ENCODE measurements around the gene UBL4A. TPM values are rescaled to one million over a fixed set of nuclear protein-coding genes. Genes with fewer than 3 reads are reported as not detected.

Gene UBL4A
- total RNA-seq, 1 donor from 2014 or later, result 29.2 TPM

DNA sequence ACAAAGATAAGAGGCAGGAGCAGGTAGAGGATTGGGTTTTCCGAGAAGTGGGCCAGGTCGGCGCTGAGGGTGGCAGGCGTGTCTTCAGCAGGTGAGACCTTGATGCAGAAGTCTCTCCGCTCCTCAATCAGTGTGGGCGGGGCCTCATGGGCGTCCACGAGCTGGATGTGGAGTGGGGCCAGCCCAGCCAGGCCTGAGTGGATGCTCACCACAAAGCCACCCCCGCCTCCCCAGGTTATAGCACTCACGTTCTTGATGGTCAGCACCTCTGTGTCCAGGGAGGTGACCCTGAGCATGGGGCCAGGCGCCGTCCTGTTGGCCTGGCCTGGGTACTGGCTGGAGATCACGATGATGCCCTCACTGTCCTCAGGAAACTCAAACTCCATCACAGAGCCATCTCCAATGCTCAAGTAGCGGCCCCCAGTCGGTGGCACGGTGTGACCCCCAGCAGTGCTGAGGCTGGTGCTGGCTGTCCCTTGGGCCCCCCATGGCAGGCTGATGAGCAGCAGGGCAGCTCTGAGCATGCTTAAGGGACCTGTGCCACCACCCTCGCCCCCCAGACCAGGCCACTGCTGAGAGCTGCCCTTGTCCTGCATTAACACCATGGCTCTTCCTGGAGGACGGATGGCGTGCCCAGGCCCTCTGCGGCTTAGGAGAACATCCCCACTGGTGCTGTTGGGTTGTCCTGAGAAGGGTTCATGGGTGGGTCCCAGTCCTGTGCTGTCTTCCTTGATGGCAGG, 2.1 kb upstream of the UBL4A start:
- Mint-ChIP-seq H3K4me3 (no peak overlapping the region), H3K36me3 (peaks cover 6% of the 10 kb centered on the region), H3K4me1 (peaks cover 12% of the 10 kb centered on the region), H3K9me3 (peaks cover 2% of the 10 kb centered on the region), H3K27me3 (ENCODE audit: low read depth) (no peaks in the 10 kb centered on the region), H3K27ac (peak overlapping the region; percentile 25)
- TF ChIP-seq, protein P1, sequence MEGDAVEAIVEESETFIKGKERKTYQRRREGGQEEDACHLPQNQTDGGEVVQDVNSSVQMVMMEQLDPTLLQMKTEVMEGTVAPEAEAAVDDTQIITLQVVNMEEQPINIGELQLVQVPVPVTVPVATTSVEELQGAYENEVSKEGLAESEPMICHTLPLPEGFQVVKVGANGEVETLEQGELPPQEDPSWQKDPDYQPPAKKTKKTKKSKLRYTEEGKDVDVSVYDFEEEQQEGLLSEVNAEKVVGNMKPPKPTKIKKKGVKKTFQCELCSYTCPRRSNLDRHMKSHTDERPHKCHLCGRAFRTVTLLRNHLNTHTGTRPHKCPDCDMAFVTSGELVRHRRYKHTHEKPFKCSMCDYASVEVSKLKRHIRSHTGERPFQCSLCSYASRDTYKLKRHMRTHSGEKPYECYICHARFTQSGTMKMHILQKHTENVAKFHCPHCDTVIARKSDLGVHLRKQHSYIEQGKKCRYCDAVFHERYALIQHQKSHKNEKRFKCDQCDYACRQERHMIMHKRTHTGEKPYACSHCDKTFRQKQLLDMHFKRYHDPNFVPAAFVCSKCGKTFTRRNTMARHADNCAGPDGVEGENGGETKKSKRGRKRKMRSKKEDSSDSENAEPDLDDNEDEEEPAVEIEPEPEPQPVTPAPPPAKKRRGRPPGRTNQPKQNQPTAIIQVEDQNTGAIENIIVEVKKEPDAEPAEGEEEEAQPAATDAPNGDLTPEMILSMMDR (IDR thresholded peaks at IDR 0.05; ENCODE audit: unreplicated experiment), result no peak
- DNase-seq (ENCODE audit: low spot score in 2 of 2, unreplicated experiment in 2 of 2), result no peak

DNA sequence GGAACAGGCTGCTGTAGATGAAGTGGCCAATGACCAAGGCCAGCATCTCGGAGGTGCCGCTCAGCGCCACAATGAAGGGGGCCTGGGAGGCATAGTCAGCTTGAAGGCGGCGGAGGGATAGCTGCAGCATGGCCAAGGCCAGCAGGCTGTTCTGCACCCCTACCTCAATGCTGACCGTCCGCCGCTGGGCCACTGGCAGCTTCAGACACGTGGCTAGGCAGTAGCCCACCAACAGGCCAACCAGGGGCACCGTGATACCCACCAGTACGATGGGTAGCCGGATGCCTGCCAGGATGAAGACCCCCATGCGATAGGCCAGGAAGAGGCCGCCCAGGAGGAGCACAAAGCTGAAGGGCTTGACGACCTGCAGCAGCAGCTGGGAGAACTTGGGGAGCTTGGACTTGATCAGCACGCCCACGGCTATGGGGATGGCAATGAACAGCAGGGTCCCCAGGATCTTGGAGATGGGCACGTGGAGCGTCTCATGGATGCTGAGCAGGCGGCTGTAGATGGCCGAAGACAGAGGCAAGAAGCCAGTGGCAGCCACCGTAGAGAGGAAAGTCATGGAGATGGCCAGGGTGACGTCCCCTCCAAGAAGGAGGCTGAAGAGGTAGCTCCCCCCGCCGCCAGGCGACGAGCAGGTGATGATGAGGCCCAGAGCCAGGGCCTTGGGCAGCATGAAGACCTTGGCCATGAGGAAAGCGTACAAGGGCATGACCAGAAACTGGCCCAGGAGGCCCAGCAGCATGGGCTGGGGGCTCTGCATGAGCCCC, 1.3 kb upstream of the UBL4A start:
- no peak for DNase-seq (ENCODE audit: low spot score in 2 of 2, unreplicated experiment in 2 of 2)
- no peaks in the 10 kb centered on the region for H3K27me3 Mint-ChIP-seq (ENCODE audit: low read depth)
- H3K36me3 Mint-ChIP-seq, result peaks cover 6% of the 10 kb centered on the region
- H3K4me1 Mint-ChIP-seq, result peaks cover 12% of the 10 kb centered on the region
- H3K9me3 Mint-ChIP-seq, result peaks cover 4% of the 10 kb centered on the region
- H3K4me3 Mint-ChIP-seq, result peak overlapping the region; percentile 64
- TF ChIP-seq, protein P1 (IDR thresholded peaks at IDR 0.05; ENCODE audit: unreplicated experiment), result no peak
- H3K27ac Mint-ChIP-seq, result peak overlapping the region; percentile 94

DNA sequence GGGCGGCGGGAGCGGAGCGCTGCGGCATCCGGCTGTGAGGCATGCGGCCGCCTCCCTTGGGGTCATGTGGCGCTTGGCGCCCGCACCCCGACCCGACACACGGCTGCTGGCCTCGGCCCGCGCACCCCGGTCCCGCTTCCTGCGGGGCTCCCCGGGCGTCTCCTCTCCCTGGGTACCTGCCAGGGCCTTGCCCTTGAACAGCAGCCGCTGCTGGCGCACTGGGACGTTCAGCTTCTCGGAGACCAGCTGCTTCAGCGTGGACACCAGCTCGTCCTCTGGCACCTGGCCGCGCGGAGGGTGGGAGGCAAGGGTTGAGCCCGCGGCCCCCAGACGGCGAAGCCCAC, 391 bp downstream of the UBL4A start:
- Mint-ChIP-seq H3K27me3 (ENCODE audit: low read depth) (no peaks in the 10 kb centered on the region), H3K9me3 (peaks cover 4% of the 10 kb centered on the region), H3K36me3 (peaks cover 6% of the 10 kb centered on the region), H3K4me1 (peaks cover 12% of the 10 kb centered on the region), H3K27ac (no peak overlapping the region), H3K4me3 (peak overlapping the region; percentile 41)
- peak in 1 of 2 experiments; percentile 46 for DNase-seq (ENCODE audit: low spot score in 2 of 2, unreplicated experiment in 2 of 2)
- TF ChIP-seq, protein P1 (IDR thresholded peaks at IDR 0.05; ENCODE audit: unreplicated experiment), result no peak

DNA sequence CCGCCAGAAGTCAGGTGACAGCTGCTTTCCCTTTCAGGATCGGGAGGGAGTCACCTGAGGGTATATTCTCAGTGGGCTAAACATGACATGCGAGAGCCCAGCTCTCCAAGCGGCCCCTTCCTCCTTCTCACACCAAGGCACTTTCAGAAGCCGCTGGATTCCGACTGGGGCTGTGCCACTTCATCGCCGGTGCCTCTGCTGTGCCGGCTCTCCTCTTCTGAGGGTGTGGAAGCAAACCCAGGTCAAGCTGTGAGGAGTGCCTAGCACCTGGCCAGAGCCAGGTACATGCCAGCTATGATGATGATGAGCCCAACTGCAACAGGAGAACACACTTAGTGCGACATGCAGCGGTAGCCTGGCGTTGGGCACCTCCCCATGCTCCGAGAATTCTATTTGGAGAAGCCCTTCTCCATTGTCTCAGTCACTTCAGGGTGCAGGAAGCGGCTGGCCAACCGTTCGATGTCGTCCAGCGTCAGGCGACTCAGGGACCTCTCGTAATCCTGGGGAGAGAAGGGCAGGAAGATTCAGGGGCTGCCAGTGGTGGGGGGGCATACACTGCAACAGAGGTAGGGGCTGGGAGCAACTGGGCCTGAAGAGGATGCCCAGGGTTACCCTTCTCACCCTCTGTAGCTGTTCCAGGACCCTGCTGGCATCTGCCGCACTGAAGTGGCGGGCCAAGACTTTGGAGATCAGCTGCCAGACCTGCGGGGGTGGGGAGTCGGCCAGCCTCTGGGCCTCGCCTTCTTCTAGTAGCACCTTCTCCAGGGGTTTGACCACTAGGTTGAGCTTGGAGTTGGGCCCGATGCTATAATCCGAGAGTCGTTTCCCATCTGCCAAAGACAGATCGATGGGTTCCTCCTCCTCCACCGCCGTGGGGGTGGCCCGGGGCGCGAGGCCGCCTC, 1.0 kb downstream of the UBL4A start:
- H3K4me3 Mint-ChIP-seq, result peak overlapping the region; percentile 57
- TF ChIP-seq, protein P1 (IDR thresholded peaks at IDR 0.05; ENCODE audit: unreplicated experiment), result no peak
- H3K9me3 Mint-ChIP-seq, result peaks cover 4% of the 10 kb centered on the region
- peaks cover 12% of the 10 kb centered on the region for H3K4me1 Mint-ChIP-seq
- H3K36me3 Mint-ChIP-seq, result peaks cover 6% of the 10 kb centered on the region
- DNase-seq (ENCODE audit: low spot score in 2 of 2, unreplicated experiment in 2 of 2), result no peak
- H3K27me3 Mint-ChIP-seq (ENCODE audit: low read depth), result no peaks in the 10 kb centered on the region
- no peak overlapping the region for H3K27ac Mint-ChIP-seq

DNA sequence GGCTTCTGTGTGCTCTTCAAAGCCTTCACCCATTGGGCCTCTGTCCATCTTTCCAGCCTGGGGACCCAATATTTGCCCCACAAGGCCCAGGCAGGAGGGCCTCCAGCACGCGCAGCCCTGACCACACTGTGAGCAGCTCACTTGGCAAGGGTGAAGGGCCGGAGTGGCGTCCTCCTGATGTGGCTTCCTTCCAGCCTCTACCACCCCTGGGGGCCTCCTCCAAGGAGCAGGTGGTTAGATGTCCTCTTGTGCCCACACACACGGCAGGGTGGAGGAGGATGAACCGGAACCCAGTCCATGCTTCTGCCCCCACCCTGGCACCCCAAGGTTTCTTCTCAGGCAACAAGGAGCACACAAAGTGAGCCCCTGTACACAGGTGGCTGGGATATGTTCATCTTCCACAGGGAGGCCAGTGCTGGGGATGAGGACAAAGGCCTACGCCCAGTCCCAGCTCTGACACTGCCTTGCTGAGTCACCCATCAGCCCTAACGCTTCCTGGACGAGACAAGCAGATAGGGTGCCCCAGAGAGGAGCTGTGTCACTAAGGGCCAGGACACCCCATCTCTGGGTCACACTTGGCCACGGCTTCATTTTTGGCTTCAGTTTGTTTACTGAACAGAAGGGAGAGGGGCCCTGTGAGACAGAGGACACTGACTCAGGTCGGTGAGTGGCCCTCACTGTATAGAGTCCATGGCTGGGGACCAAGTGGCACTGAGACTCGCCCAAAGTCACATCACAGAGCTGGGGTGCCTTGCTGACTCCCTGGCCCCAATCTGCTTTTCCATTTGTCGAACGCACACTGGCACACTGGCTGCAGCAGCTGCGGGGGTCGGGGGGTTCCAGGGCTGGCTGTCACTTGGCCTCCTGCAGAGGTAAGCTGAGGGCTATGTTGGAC, 1.9 kb downstream of the UBL4A start:
- H3K36me3 Mint-ChIP-seq, result peaks cover 6% of the 10 kb centered on the region
- DNase-seq (ENCODE audit: low spot score in 2 of 2, unreplicated experiment in 2 of 2), result no peak
- H3K4me3 Mint-ChIP-seq, result no peak overlapping the region
- no peaks in the 10 kb centered on the region for H3K27me3 Mint-ChIP-seq (ENCODE audit: low read depth)
- H3K4me1 Mint-ChIP-seq, result peaks cover 9% of the 10 kb centered on the region
- peaks cover 4% of the 10 kb centered on the region for H3K9me3 Mint-ChIP-seq
- TF ChIP-seq, protein P1 (IDR thresholded peaks at IDR 0.05; ENCODE audit: unreplicated experiment), result no peak
- H3K27ac Mint-ChIP-seq, result no peak overlapping the region

All from mesothelial cell of epicardium (in vitro differentiated cells).